Cardiac fibroblast (primary cell): ENCODE data around the gene RAP2A.

Source experiments
- DNase-seq, 2 donors: peaks; one replicate each; pipeline versions ENCODE4 v3.0.0 to v3.0.0-alpha.2; 2010; ENCODE audit warnings: low read depth in 2 of 2
- H3K4me3 ChIP-seq, 2 donors: replicated peaks in 1 of 2; 1 replicate in 1 of 2; 2 replicates in 1 of 2; pipeline ENCODE4 v1.5.1; 2011; ENCODE audit warnings: low read depth in 2 of 2, low read length in 2 of 2, mild to moderate bottlenecking in 2 of 2, moderate library complexity in 1 of 2
- CTCF ChIP-seq: IDR thresholded peaks from one replicate; pipeline ENCODE4 v1.5.1; 2011; ENCODE audit warnings: low read depth, mild to moderate bottlenecking, low read length, inconsistent platforms

RAP2A gene

DNA sequence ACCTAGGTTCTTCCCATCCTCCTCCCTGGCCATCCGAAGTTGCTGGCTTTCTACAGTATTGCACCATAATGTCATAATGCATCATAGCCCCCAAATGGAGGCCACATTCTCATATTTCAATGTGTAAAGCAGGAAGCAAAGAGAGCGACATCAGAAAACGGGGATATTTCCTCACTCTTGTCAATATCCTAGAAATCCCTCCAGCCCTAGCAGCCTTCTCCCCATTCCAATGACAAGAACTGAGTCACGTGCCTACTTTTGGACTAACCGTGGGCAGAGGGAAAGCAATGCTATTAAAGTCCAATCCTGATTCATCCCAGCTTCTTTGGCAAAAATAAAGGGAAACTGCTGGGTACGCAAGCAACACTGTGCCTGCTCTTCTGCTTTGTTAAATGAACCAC lies 4.3 kb upstream of the RAP2A start:
- peak overlapping the region in 1 of 2 donors; percentile 2 for H3K4me3 ChIP-seq
- TF ChIP-seq CTCF: no peak
- peak; percentile 37 to 55 for DNase-seq

DNA sequence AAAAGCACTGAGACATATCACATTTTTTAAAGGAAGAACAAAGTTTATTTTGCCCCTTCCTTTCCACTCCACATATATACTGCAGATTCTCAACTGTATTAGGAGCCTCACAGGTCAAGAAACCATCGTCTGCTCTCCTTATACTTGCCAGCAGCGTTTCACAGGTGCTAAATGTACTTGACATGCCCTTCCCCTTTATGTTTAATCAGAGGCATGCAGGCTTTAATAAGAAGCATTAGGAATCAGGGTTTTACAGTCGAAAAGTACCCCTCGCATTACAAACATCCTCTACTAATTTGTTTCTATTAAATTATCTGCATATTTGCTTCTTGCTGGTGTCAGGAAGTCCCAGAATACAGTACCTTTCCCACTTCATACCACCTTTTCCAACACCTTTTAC lies 3.7 kb upstream of the RAP2A start:
- TF ChIP-seq CTCF: no peak
- no peak for DNase-seq
- H3K4me3 ChIP-seq: no peak overlapping the region

DNA sequence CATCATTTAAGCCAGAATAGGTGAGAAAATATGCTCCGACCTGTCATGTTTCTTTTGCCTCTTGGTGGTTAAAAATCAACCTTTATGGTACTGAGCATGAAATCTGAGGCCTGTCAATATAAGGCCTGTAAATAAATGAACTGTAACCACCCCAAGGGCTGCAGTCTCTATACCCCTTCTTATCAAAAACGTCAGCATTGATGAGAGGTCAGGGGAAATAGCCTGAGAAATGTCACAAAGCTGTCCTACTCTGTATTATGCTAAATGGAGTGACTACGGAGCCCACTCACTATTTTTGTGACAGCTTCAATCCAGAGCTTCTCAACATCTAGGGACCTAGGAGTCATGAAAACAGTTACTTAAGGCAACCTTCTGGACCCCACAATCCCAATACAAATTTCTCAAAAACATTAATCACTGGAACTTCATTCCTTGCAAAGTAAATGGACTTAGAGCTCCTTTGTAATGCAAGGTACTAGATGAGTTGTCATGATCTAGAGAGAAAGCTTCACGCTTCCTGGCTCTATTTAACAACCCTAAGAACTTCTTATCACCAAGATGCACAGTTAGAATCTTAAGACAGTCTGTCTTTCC lies 2.7 kb upstream of the RAP2A start:
- TF ChIP-seq CTCF: no peak
- no peak overlapping the region for H3K4me3 ChIP-seq
- no peak for DNase-seq

DNA sequence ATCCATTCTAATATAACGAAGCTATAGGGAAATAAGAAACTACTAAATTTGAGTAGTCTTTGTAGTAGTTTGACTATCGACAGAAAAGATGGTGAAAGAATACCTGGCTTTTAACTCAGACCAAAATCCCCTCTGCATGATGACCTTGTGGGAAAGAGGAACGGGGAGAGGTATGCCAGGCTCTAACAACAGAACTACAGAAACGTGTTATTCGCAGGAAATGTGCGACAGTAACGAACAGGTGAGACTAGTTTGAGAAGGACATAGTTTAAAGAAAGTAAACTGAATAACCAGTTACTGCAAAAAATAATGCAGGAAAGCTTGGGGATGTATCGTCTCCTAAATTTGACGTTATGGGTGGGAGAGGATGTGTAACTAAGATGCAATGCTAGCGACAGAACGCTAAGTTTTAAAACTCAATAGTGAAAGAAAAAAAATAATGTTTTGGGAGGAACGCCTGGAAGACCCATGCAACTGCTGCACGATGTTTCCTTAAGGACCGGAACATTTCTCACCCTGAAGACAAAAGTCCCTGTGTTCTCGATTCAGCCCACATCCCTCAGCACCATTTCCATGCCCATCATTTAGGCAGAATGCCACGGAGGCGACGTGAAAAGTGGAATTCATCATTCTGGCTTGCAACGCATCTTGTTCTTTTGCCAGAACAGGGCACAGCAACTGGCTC lies 1.6 kb upstream of the RAP2A start:
- TF ChIP-seq CTCF: no peak
- H3K4me3 ChIP-seq: peak overlapping the region; percentile 65 to 71
- DNase-seq: no peak

- H3K4me3 ChIP-seq: peak overlapping the region; percentile 80 to 81
- no peak for TF ChIP-seq CTCF
- peak; percentile 100 for DNase-seq
These were observed 847 bp upstream of the RAP2A start for GRCh38 chr13:97432917-97433726.

- no peak for TF ChIP-seq CTCF
- peak overlapping the region; percentile 81 for H3K4me3 ChIP-seq
- DNase-seq: peak; percentile 32 to 41
These were observed 630 bp downstream of the RAP2A start for GRCh38 chr13:97434397-97435201.
